Duodenal mucosa (tissue), 2 donors: ENCODE results near the gene BUB1B.
"Not testable (repeated sequence)": the region's sequence is repeated elsewhere in the genome, so short reads cannot be mapped to it uniquely, and the experiment has no call there.

Experiments used
- H3K27ac ChIP-seq: one replicate; pipeline ENCODE4 v1.7.0; 2013; ENCODE audit warnings: low read depth, low read length
- H3K27me3 ChIP-seq, 2 donors: one replicate each; pipeline ENCODE4 v1.7.0; 2013; ENCODE audit warnings: low read length in 2 of 2, control low read depth in 1 of 2; ENCODE audit not compliant: insufficient read depth in 2 of 2, control insufficient read depth in 1 of 2
- H3K36me3 ChIP-seq, 2 donors: one replicate each; pipeline ENCODE4 v1.7.0; 2013; ENCODE audit warnings: low read length in 2 of 2, control low read depth in 1 of 2; ENCODE audit not compliant: insufficient read depth in 2 of 2, control insufficient read depth in 1 of 2
- H3K4me1 ChIP-seq, 2 donors: one replicate each; pipeline ENCODE4 v1.7.0; 2013; ENCODE audit warnings: low read length in 2 of 2, control low read depth in 1 of 2; ENCODE audit not compliant: insufficient read depth in 2 of 2, control insufficient read depth in 1 of 2
- H3K4me3 ChIP-seq, 2 donors: one replicate each; pipeline ENCODE4 v1.7.0; 2013; ENCODE audit warnings: low read length in 2 of 2, low read depth in 1 of 2
- H3K9ac ChIP-seq, 2 donors: one replicate each; pipeline ENCODE4 v1.7.0; 2013; ENCODE audit warnings: low read length in 2 of 2, low read depth in 1 of 2
- H3K9me3 ChIP-seq, 2 donors: one replicate each; pipeline ENCODE4 v1.7.0; 2013; ENCODE audit warnings: low read length in 2 of 2, control low read depth in 1 of 2; ENCODE audit not compliant: control insufficient read depth in 1 of 2

The BUB1B gene

GRCh38 chr15:40155270-40155910 is 5.5 kb upstream of the BUB1B start:
- Histone ChIP-seq H3K9me3 (no peaks in the 10 kb centered on the region), H3K9ac (no peak overlapping the region), H3K27me3 (no peaks in the 10 kb centered on the region), H3K4me3 (no peak overlapping the region), H3K4me1 (peaks cover 6 to 8% of the 10 kb centered on the region in 2 donors), H3K36me3 (no peaks in the 10 kb centered on the region), H3K27ac (no peak overlapping the region)

GRCh38 chr15:40157778-40158447 is 3.0 kb upstream of the BUB1B start:
- peaks cover 15 to 17% of the 10 kb centered on the region in 2 donors for H3K4me1 ChIP-seq
- no peak overlapping the region for H3K4me3 ChIP-seq
- no peaks in the 10 kb centered on the region for H3K9me3 ChIP-seq
- no peak overlapping the region for H3K9ac ChIP-seq
- H3K27me3 ChIP-seq = no peaks in the 10 kb centered on the region
- H3K36me3 ChIP-seq = no peaks in the 10 kb centered on the region
- H3K27ac ChIP-seq = no peak overlapping the region

GRCh38 chr15:40160021-40160420 is 848 bp upstream of the BUB1B start:
- H3K4me3 ChIP-seq = no peak overlapping the region
- no peaks in the 10 kb centered on the region for H3K36me3 ChIP-seq
- no peaks in the 10 kb centered on the region for H3K27me3 ChIP-seq
- H3K9ac ChIP-seq = no peak overlapping the region
- H3K4me1 ChIP-seq = peaks cover 15 to 17% of the 10 kb centered on the region in 2 donors
- H3K9me3 ChIP-seq = no peaks in the 10 kb centered on the region
- H3K27ac ChIP-seq = no peak overlapping the region

GRCh38 chr15:40161693-40162391 is 973 bp downstream of the BUB1B start:
- H3K4me3 ChIP-seq = peak overlapping the region; percentile 91 to 94
- H3K9ac ChIP-seq = peak overlapping the region; percentile 51 to 66
- peaks cover 9% of the 10 kb centered on the region in 2 donors for H3K4me1 ChIP-seq
- no peaks in the 10 kb centered on the region for H3K27me3 ChIP-seq
- H3K27ac ChIP-seq = no peak overlapping the region
- H3K36me3 ChIP-seq = no peaks in the 10 kb centered on the region
- no peaks in the 10 kb centered on the region for H3K9me3 ChIP-seq

- Histone ChIP-seq H3K4me3 (peak overlapping the region in 1 of 2 donors; percentile 94), H3K27ac (no peak overlapping the region), H3K36me3 (no peaks in the 10 kb centered on the region), H3K4me1 (peaks cover 9% of the 10 kb centered on the region in 2 donors), H3K9ac (no peak overlapping the region), H3K9me3 (no peaks in the 10 kb centered on the region), H3K27me3 (no peaks in the 10 kb centered on the region)
These were observed 1.7 kb downstream of the BUB1B start for GRCh38 chr15:40162552-40162951.

- no peak overlapping the region for H3K9ac ChIP-seq
- H3K27ac ChIP-seq = no peak overlapping the region
- no peaks in the 10 kb centered on the region for H3K36me3 ChIP-seq
- peaks cover 9% of the 10 kb centered on the region in 2 donors for H3K4me1 ChIP-seq
- no peak overlapping the region for H3K4me3 ChIP-seq
- no peaks in the 10 kb centered on the region for H3K9me3 ChIP-seq
- H3K27me3 ChIP-seq = no peaks in the 10 kb centered on the region
These were observed 3.0 kb downstream of the BUB1B start for GRCh38 chr15:40163657-40164416.

- H3K27ac ChIP-seq, H3K27me3 ChIP-seq, H3K4me1 ChIP-seq, H3K9ac ChIP-seq, H3K9me3 ChIP-seq, H3K4me3 ChIP-seq, H3K36me3 ChIP-seq: not testable (repeated sequence)
These were observed 6.5 kb downstream of the BUB1B start for GRCh38 chr15:40167374-40167773.

- H3K27ac ChIP-seq = no peak overlapping the region
- H3K36me3 ChIP-seq = no peaks in the 10 kb centered on the region
- no peaks in the 10 kb centered on the region for H3K27me3 ChIP-seq
- H3K4me1 ChIP-seq = no peaks in the 10 kb centered on the region
- H3K9me3 ChIP-seq = no peaks in the 10 kb centered on the region
- H3K9ac ChIP-seq = no peak overlapping the region
- no peak overlapping the region for H3K4me3 ChIP-seq
These were observed 14.3 kb downstream of the BUB1B start for GRCh38 chr15:40175160-40175559.

- no peaks in the 10 kb centered on the region for H3K4me1 ChIP-seq
- H3K27me3 ChIP-seq = no peaks in the 10 kb centered on the region
- no peaks in the 10 kb centered on the region for H3K9me3 ChIP-seq
- H3K4me3 ChIP-seq = no peak overlapping the region
- H3K9ac ChIP-seq = no peak overlapping the region
- no peak overlapping the region for H3K27ac ChIP-seq
- peaks cover 0 to 6% of the 10 kb centered on the region in 2 donors for H3K36me3 ChIP-seq
These were observed 21.6 kb downstream of the BUB1B start for GRCh38 chr15:40182358-40183029.
